Measurements from ENCODE around the gene NIPAL3. TPM values are rescaled to one million over a fixed set of nuclear protein-coding genes. Genes with fewer than 3 reads are reported as not detected.

NIPAL3 gene
- total and polyA plus RNA-seq, 4 donors, result 23.9 to 66.8 (median 25.3) TPM

GRCh38 chr1:24418898-24419628, 3.5 kb downstream of the NIPAL3 start:
- 59% methylated on average over 6 of the region's 14 CpGs for WGBS (ENCODE audit: insufficient coverage)
- Histone ChIP-seq H3K36me3 (ENCODE audit: control insufficient read depth, insufficient read depth, low read length) (peaks cover 12% of the 10 kb centered on the region), H3K27ac (ENCODE audit: low read depth, low read length) (no peak overlapping the region), H3K27me3 (ENCODE audit: control insufficient read depth, insufficient read depth, low read length) (no peaks in the 10 kb centered on the region), H3K9me3 (ENCODE audit: control insufficient read depth, insufficient read depth, low read length) (no peaks in the 10 kb centered on the region), H3K4me1 (ENCODE audit: control insufficient read depth, insufficient read depth, low read length) (peaks cover 24% of the 10 kb centered on the region), H3K4me3 (ENCODE audit: low read depth, low read length) (no peak overlapping the region)
- peak in 2 of 6 donors; percentile 32 to 55 for DNase-seq (ENCODE audit: low read depth in 4 of 6, low spot score in 6 of 6)

GRCh38 chr1:24420547-24420946, 4.9 kb downstream of the NIPAL3 start:
- H3K27ac ChIP-seq (ENCODE audit: low read depth, low read length), result no peak overlapping the region
- 92% methylated on average over 2 of the region's 4 CpGs for WGBS (ENCODE audit: insufficient coverage)
- DNase-seq (ENCODE audit: low read depth in 4 of 6, low spot score in 6 of 6), result no peak
- H3K4me3 ChIP-seq (ENCODE audit: low read depth, low read length), result no peak overlapping the region
- H3K9me3 ChIP-seq (ENCODE audit: control insufficient read depth, insufficient read depth, low read length), result no peaks in the 10 kb centered on the region
- peaks cover 16% of the 10 kb centered on the region for H3K4me1 ChIP-seq (ENCODE audit: control insufficient read depth, insufficient read depth, low read length)
- no peaks in the 10 kb centered on the region for H3K27me3 ChIP-seq (ENCODE audit: control insufficient read depth, insufficient read depth, low read length)
- peaks cover 12% of the 10 kb centered on the region for H3K36me3 ChIP-seq (ENCODE audit: control insufficient read depth, insufficient read depth, low read length)

- 92% methylated on average over 1 of the region's 2 CpGs for WGBS (ENCODE audit: insufficient coverage)
- no peak overlapping the region for H3K4me3 ChIP-seq (ENCODE audit: low read depth, low read length)
- H3K27me3 ChIP-seq (ENCODE audit: control insufficient read depth, insufficient read depth, low read length), result no peaks in the 10 kb centered on the region
- no peak overlapping the region for H3K27ac ChIP-seq (ENCODE audit: low read depth, low read length)
- H3K36me3 ChIP-seq (ENCODE audit: control insufficient read depth, insufficient read depth, low read length), result peaks cover 12% of the 10 kb centered on the region
- peaks cover 8% of the 10 kb centered on the region for H3K4me1 ChIP-seq (ENCODE audit: control insufficient read depth, insufficient read depth, low read length)
- H3K9me3 ChIP-seq (ENCODE audit: control insufficient read depth, insufficient read depth, low read length), result no peaks in the 10 kb centered on the region
- no peak for DNase-seq (ENCODE audit: low read depth in 4 of 6, low spot score in 6 of 6)
Measured at GRCh38 chr1:24421502-24421901, 5.9 kb downstream of the NIPAL3 start.

GRCh38 chr1:24424207-24424606, 8.6 kb downstream of the NIPAL3 start:
- no peaks in the 10 kb centered on the region for H3K9me3 ChIP-seq (ENCODE audit: control insufficient read depth, insufficient read depth, low read length)
- H3K27me3 ChIP-seq (ENCODE audit: control insufficient read depth, insufficient read depth, low read length), result no peaks in the 10 kb centered on the region
- no peak for DNase-seq (ENCODE audit: low read depth in 4 of 6, low spot score in 6 of 6)
- H3K4me1 ChIP-seq (ENCODE audit: control insufficient read depth, insufficient read depth, low read length), result peaks cover 3% of the 10 kb centered on the region
- peaks cover 11% of the 10 kb centered on the region for H3K36me3 ChIP-seq (ENCODE audit: control insufficient read depth, insufficient read depth, low read length)
- 94% methylated on average over 4 of the region's 5 CpGs for WGBS (ENCODE audit: insufficient coverage)
- H3K27ac ChIP-seq (ENCODE audit: low read depth, low read length), result no peak overlapping the region
- H3K4me3 ChIP-seq (ENCODE audit: low read depth, low read length), result no peak overlapping the region

GRCh38 chr1:24424990-24425389, 9.4 kb downstream of the NIPAL3 start:
- peaks cover 5% of the 10 kb centered on the region for H3K36me3 ChIP-seq (ENCODE audit: control insufficient read depth, insufficient read depth, low read length)
- 100% methylated on average over 1 of the region's 3 CpGs for WGBS (ENCODE audit: insufficient coverage)

GRCh38 chr1:24425441-24425840, 9.8 kb downstream of the NIPAL3 start:
- WGBS (ENCODE audit: insufficient coverage), result 80% methylated on average over 1 of the region's 3 CpGs
- Histone ChIP-seq H3K27me3 (ENCODE audit: control insufficient read depth, insufficient read depth, low read length) (no peaks in the 10 kb centered on the region), H3K4me3 (ENCODE audit: low read depth, low read length) (no peak overlapping the region), H3K36me3 (ENCODE audit: control insufficient read depth, insufficient read depth, low read length) (peaks cover 5% of the 10 kb centered on the region), H3K27ac (ENCODE audit: low read depth, low read length) (no peak overlapping the region), H3K4me1 (ENCODE audit: control insufficient read depth, insufficient read depth, low read length) (no peaks in the 10 kb centered on the region), H3K9me3 (ENCODE audit: control insufficient read depth, insufficient read depth, low read length) (no peaks in the 10 kb centered on the region)
- DNase-seq (ENCODE audit: low read depth in 4 of 6, low spot score in 6 of 6), result no peak

More at GRCh38 chr1:24424990-24425389, 9.4 kb downstream of the NIPAL3 start:
- no peaks in the 10 kb centered on the region for H3K4me1 ChIP-seq (ENCODE audit: control insufficient read depth, insufficient read depth, low read length)
- H3K27ac ChIP-seq (ENCODE audit: low read depth, low read length), result no peak overlapping the region
- H3K27me3 ChIP-seq (ENCODE audit: control insufficient read depth, insufficient read depth, low read length), result no peaks in the 10 kb centered on the region
- no peak for DNase-seq (ENCODE audit: low read depth in 4 of 6, low spot score in 6 of 6)
- no peaks in the 10 kb centered on the region for H3K9me3 ChIP-seq (ENCODE audit: control insufficient read depth, insufficient read depth, low read length)
- H3K4me3 ChIP-seq (ENCODE audit: low read depth, low read length), result no peak overlapping the region

- DNase-seq (ENCODE audit: low read depth in 4 of 6, low spot score in 6 of 6), result no peak
- Histone ChIP-seq H3K4me1 (ENCODE audit: control insufficient read depth, insufficient read depth, low read length) (no peaks in the 10 kb centered on the region), H3K4me3 (ENCODE audit: low read depth, low read length) (no peak overlapping the region), H3K27ac (ENCODE audit: low read depth, low read length) (no peak overlapping the region), H3K36me3 (ENCODE audit: control insufficient read depth, insufficient read depth, low read length) (peaks cover 5% of the 10 kb centered on the region), H3K9me3 (ENCODE audit: control insufficient read depth, insufficient read depth, low read length) (no peaks in the 10 kb centered on the region), H3K27me3 (ENCODE audit: control insufficient read depth, insufficient read depth, low read length) (no peaks in the 10 kb centered on the region)
- WGBS (ENCODE audit: insufficient coverage), result no CpG with 5 or more reads among the region's 7 CpGs
Measured at GRCh38 chr1:24425922-24426321, 10.3 kb downstream of the NIPAL3 start.

- Histone ChIP-seq H3K27me3 (ENCODE audit: control insufficient read depth, insufficient read depth, low read length) (no peaks in the 10 kb centered on the region), H3K36me3 (ENCODE audit: control insufficient read depth, insufficient read depth, low read length) (peaks cover 3% of the 10 kb centered on the region), H3K9me3 (ENCODE audit: control insufficient read depth, insufficient read depth, low read length) (no peaks in the 10 kb centered on the region), H3K27ac (ENCODE audit: low read depth, low read length) (no peak overlapping the region), H3K4me1 (ENCODE audit: control insufficient read depth, insufficient read depth, low read length) (no peaks in the 10 kb centered on the region), H3K4me3 (ENCODE audit: low read depth, low read length) (no peak overlapping the region)
- no peak for DNase-seq (ENCODE audit: low read depth in 4 of 6, low spot score in 6 of 6)
- 90% methylated on average over 6 of the region's 7 CpGs for WGBS (ENCODE audit: insufficient coverage)
Measured at GRCh38 chr1:24426744-24427544, 11.3 kb downstream of the NIPAL3 start.

GRCh38 chr1:24427545-24427862, 11.9 kb downstream of the NIPAL3 start:
- Histone ChIP-seq H3K27me3 (ENCODE audit: control insufficient read depth, insufficient read depth, low read length) (no peaks in the 10 kb centered on the region), H3K27ac (ENCODE audit: low read depth, low read length) (no peak overlapping the region), H3K36me3 (ENCODE audit: control insufficient read depth, insufficient read depth, low read length) (peaks cover 3% of the 10 kb centered on the region), H3K4me1 (ENCODE audit: control insufficient read depth, insufficient read depth, low read length) (no peaks in the 10 kb centered on the region), H3K4me3 (ENCODE audit: low read depth, low read length) (no peak overlapping the region), H3K9me3 (ENCODE audit: control insufficient read depth, insufficient read depth, low read length) (no peaks in the 10 kb centered on the region)
- no peak for DNase-seq (ENCODE audit: low read depth in 4 of 6, low spot score in 6 of 6)
- WGBS (ENCODE audit: insufficient coverage), result 100% methylated on average over 1 of the region's 1 CpG

Data from spinal cord (tissue), 10 donors.